Measurements from ENCODE around the gene PDGFA. TPM values are rescaled to one million over a fixed set of nuclear protein-coding genes. Genes with fewer than 3 reads are reported as not detected.

Gene PDGFA
- total and polyA plus RNA-seq, 12 donors, result 14.3 to 38.5 (median 24.2) TPM

- Histone ChIP-seq H3K27ac (no peak overlapping the region), H3K36me3 (no peaks in the 10 kb centered on the region), H3K27me3 (peaks cover 0 to 39% (median 23%) of the 10 kb centered on the region in 7 donors), H3K4me1 (peaks cover 0 to 13% (median 0%) of the 10 kb centered on the region in 9 donors), H3K4me3 (no peak overlapping the region), H3K9me3 (no peaks in the 10 kb centered on the region)
- DNase-seq (no peak), ATAC-seq (peak in 7 of 8 donors; percentile 16 to 41 (median 33))
- WGBS, 2 donors, result 42 to 45% methylated on average over 14 of the region's 14 CpGs
- intact Hi-C loops (cut with DNase I), result no loop called here
- no peak for TF ChIP-seq CTCF (IDR thresholded peaks at IDR 0.05)
Measured at GRCh38 chr7:480531-481218, 39.0 kb downstream of the PDGFA start.

GRCh38 chr7:479948-480499, 39.6 kb downstream of the PDGFA start:
- no peak for TF ChIP-seq CTCF (IDR thresholded peaks at IDR 0.05)
- H3K27ac ChIP-seq, result no peak overlapping the region

GRCh38 chr7:479115-479947, 40.3 kb downstream of the PDGFA start:
- WGBS, 2 donors, result 79 to 84% methylated on average over 20 of the region's 20 CpGs
- Histone ChIP-seq H3K9me3 (peaks cover 0 to 8% (median 2%) of the 10 kb centered on the region in 11 donors), H3K36me3 (no peaks in the 10 kb centered on the region), H3K4me3 (no peak overlapping the region), H3K27ac (no peak overlapping the region), H3K27me3 (peaks cover 0 to 34% (median 21%) of the 10 kb centered on the region in 7 donors), H3K4me1 (peaks cover 0 to 8% (median 0%) of the 10 kb centered on the region in 9 donors)
- ATAC-seq, result no peak
- intact Hi-C loops (cut with DNase I), result no loop called here
- no peak for DNase-seq
- no peak for TF ChIP-seq CTCF (IDR thresholded peaks at IDR 0.05)

More at GRCh38 chr7:479948-480499, 39.6 kb downstream of the PDGFA start:
- Histone ChIP-seq H3K4me3 (no peak overlapping the region), H3K4me1 (peaks cover 0 to 8% (median 0%) of the 10 kb centered on the region in 9 donors), H3K27me3 (peaks cover 0 to 39% (median 23%) of the 10 kb centered on the region in 7 donors), H3K36me3 (no peaks in the 10 kb centered on the region), H3K9me3 (peaks cover 0 to 1% (median 0%) of the 10 kb centered on the region in 11 donors)
- peak in 1 of 8 donors; percentile 8 for ATAC-seq
- no peak for DNase-seq
- 68 to 76% methylated on average over 15 of the region's 15 CpGs for WGBS, 2 donors
- intact Hi-C loops (cut with DNase I), result no loop called here

- intact Hi-C loops (cut with DNase I), result no loop called here
- WGBS, 2 donors, result 77 to 81% methylated on average over 17 of the region's 17 CpGs
- Histone ChIP-seq H3K4me1 (peaks cover 0 to 8% (median 0%) of the 10 kb centered on the region in 9 donors), H3K27me3 (peaks cover 0 to 27% (median 14%) of the 10 kb centered on the region in 7 donors), H3K9me3 (peaks cover 0 to 14% (median 3%) of the 10 kb centered on the region in 11 donors), H3K4me3 (no peak overlapping the region), H3K27ac (no peak overlapping the region), H3K36me3 (no peaks in the 10 kb centered on the region)
- no peak for DNase-seq
- no peak for TF ChIP-seq CTCF (IDR thresholded peaks at IDR 0.05)
- ATAC-seq, result no peak
Measured at GRCh38 chr7:477626-478220, 41.9 kb downstream of the PDGFA start.
